Astrocyte of the cerebellum (primary cell): ENCODE results near the gene ZNF70.
A peak's percentile ranks its signal among the peaks of the same experiment; 100 is the strongest.

Experiments used
- DNase-seq: peaks from one replicate; pipeline ENCODE4 v3.0.0-alpha.2; 2011; ENCODE audit warnings: low read depth
- H3K4me3 ChIP-seq: 2 replicates; pipeline ENCODE4 v1.5.1; 2011; ENCODE audit warnings: mild to moderate bottlenecking, low read depth, low read length, moderate library complexity
- in situ Hi-C: cut with HindIII; loops from 2 replicates; pipeline ENCODE4 v1.10.0; 2017; ENCODE audit warnings: low sequenced_read_pairs
- TF ChIP-seq, protein P1 (sequence below): IDR thresholded peaks from 2 replicates; pipeline ENCODE4 v1.5.1; 2012; ENCODE audit warnings: low read length, low read depth, moderate library complexity, mild to moderate bottlenecking; ENCODE audit errors: missing control alignments

The ZNF70 gene

DNA sequence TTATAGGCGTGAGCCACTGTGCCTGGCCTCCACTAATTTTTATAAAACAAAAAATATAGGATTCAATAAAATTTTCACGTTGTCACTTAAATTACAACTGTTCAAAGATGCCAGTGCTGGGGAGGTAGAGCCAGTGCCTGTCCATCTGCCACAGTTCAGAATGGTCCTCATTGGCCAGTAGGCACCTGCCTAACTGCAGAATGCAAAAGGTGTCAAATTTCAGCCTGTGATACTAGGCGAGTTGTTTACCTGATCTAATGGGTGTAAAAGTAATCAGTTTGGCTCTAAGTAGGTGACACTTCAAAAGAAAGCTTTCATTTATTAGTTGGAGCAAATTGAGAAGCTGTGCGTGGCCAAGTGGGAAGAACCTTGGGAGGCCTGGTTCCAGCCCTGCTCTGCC, 38.2 kb upstream of the ZNF70 start:
- no peak for DNase-seq
- H3K4me3 ChIP-seq, result no peak overlapping the region
- TF ChIP-seq, protein P1, sequence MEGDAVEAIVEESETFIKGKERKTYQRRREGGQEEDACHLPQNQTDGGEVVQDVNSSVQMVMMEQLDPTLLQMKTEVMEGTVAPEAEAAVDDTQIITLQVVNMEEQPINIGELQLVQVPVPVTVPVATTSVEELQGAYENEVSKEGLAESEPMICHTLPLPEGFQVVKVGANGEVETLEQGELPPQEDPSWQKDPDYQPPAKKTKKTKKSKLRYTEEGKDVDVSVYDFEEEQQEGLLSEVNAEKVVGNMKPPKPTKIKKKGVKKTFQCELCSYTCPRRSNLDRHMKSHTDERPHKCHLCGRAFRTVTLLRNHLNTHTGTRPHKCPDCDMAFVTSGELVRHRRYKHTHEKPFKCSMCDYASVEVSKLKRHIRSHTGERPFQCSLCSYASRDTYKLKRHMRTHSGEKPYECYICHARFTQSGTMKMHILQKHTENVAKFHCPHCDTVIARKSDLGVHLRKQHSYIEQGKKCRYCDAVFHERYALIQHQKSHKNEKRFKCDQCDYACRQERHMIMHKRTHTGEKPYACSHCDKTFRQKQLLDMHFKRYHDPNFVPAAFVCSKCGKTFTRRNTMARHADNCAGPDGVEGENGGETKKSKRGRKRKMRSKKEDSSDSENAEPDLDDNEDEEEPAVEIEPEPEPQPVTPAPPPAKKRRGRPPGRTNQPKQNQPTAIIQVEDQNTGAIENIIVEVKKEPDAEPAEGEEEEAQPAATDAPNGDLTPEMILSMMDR, result no peak
- in situ Hi-C loops, result no loop called here

DNA sequence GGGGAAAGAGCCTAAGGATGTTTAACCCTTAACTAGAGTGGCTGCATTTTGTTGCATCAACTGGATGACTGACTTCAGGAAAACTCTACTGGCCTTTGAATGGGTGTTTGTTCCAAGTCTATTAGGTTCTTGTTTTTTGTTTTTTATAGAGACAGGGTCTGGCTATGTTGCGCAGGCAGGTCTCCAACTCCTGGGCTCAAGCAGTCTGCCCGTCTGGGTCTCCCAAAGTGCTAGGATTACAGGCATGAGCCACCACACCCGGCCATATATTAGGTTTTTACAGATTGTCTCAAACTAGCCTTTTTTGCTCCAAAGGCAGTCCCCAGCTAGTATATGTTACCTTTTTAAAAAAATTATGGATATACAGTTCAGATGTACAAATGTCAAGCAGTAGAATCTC, 37.0 kb upstream of the ZNF70 start:
- TF ChIP-seq, protein P1, result no peak
- peak overlapping the region; percentile 86 for H3K4me3 ChIP-seq
- in situ Hi-C loops, result no loop called here

DNA sequence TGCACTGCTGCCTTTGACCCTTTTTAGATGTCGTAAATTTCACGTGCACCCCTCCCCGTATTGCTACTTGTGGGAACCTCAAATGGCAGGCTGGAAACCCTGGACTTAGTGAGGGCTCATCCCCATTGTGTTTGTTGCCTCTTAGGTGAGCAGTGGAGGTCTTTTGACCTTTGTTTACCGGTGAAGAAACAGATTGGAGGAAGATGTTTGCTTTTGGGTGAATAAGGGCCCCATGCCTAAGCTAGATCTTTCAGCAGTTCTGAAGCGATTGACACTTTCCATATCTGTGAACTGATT, 36.6 kb upstream of the ZNF70 start:
- in situ Hi-C loops, result no loop called here
- TF ChIP-seq, protein P1, result no peak
- DNase-seq, result no peak
- peak overlapping the region; percentile 86 for H3K4me3 ChIP-seq

More for the DNA sequence above, 37.0 kb upstream of the ZNF70 start:
- no peak for DNase-seq

DNA sequence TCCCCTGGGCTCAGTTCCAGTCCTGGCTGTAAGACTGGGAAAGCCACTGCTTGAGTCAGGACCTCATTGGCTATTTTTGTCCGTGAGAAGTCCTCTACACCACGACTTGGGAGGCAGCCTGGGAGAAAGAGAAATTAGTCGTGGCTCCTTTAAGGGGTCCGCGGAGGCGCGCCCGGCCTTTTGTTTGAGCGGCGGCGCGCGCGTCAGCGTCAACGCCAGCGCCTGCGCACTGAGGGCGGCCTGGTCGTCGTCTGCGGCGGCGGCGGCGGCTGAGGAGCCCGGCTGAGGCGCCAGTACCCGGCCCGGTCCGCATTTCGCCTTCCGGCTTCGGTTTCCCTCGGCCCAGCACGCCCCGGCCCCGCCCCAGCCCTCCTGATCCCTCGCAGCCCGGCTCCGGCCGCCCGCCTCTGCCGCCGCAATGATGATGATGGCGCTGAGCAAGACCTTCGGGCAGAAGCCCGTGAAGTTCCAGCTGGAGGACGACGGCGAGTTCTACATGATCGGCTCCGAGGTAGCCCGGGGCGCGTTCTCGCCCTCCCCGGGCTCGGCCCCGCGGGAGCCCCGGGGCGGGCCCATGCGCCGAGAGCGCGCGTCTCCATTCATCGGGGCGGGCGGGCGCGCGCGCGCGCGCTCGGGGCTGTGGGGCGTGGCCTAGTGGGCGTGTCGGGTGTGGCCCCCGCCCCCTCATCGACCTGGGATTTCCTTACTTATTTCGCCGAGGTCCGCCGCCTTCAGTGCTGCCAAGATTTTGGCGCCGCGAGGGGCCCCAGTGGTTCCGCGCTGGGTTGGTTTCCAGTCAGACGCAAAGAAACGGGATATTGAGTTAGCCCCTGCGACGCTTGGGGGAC, 36.1 kb upstream of the ZNF70 start, which contains the start of gene SMARCB1:
TSS of gene SMARCB1 (plus strand) at position 215 of the 848 bp plus-strand sequence. CDS start at position 419, 204 bp downstream.
- TF ChIP-seq, protein P1, result no peak
- peak; percentile 78 for DNase-seq
- H3K4me3 ChIP-seq, result peak within 1 kb of the TSS; percentile 86
- in situ Hi-C loops, result no loop called here

DNA sequence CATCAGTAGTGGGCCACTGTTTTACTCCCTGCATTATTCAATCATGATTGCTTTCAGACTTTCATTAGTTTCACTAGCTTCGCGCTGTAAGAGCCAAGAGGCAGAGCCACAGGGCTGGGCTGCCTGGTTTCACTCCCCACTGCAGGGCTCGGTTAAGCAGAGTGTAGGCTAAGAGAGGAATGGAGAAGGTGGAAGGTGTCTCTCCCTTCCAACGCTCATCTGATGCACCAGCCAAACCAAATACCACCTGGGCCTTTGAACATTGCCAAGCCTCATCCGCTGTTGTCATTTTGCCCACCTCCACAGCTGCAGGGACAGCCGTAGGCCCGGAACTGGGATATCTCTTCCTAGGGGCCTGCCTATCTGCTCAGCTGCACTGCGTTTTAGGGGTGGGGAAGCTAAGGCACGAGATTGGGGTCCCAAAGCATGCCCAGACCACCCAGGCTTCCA, 35.4 kb upstream of the ZNF70 start:
- H3K4me3 ChIP-seq, result peak overlapping the region; percentile 86
- no peak for DNase-seq
- TF ChIP-seq, protein P1, result no peak
- in situ Hi-C loops, result no loop called here

DNA sequence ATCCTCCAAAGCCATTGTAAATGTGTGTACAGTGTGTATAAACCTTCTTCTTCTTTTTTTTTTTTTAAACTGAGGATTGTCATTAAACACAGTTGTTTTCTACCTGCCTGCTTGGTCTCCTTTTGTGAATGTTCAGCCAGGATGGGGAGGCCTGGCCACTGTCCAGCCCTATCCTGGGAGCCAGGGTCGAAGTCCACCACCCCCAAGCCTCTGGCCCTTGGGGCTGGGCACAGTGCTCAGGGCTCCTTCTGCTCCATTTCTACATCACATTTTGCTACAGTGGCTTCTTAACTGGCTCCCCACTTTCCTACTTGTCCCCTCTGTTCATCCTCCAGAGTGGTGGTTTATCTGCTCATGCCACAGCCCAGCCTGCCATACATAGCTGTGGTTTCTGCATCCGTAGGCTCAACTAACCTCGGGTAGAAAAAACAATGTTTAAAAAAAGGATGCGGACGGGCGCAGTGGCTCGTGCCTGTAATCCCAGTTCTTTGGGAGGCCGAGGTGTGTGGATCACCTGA, 33.4 kb upstream of the ZNF70 start:
- TF ChIP-seq, protein P1, result no peak
- in situ Hi-C loops, result no loop called here
- DNase-seq, result peak; percentile 24
- H3K4me3 ChIP-seq, result no peak overlapping the region
